GM21786 (cell line): Measurements from ENCODE around the gene MAP7D3.
A peak's percentile ranks its signal among the peaks of the same experiment; 100 is the strongest.
"Not testable (repeated sequence)": the region's sequence is repeated elsewhere in the genome, so short reads cannot be mapped to it uniquely, and the experiment has no call there.

Experiments
- ATAC-seq: cut with Tn5 transposase; IDR thresholded peaks from one replicate; pipeline ENCODE4 v1.9.1; 2021; ENCODE audit not compliant: unreplicated experiment

Gene MAP7D3, protein sequence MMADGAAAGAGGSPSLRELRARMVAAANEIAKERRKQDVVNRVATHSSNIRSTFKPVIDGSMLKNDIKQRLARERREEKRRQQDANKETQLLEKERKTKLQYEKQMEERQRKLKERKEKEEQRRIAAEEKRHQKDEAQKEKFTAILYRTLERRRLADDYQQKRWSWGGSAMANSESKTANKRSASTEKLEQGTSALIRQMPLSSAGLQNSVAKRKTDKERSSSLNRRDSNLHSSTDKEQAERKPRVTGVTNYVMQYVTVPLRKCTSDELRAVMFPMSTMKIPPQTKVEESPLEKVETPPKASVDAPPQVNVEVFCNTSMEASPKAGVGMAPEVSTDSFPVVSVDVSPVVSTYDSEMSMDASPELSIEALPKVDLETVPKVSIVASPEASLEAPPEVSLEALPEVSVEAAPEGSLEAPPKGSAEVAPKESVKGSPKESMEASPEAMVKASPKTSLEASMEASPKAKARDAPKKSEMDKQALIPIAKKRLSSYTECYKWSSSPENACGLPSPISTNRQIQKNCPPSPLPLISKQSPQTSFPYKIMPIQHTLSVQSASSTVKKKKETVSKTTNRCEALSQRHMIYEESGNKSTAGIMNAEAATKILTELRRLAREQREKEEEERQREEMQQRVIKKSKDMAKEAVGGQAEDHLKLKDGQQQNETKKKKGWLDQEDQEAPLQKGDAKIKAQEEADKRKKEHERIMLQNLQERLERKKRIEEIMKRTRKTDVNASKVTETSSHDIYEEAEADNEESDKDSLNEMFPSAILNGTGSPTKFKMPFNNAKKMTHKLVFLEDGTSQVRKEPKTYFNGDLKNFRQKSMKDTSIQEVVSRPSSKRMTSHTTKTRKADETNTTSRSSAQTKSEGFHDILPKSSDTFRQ

DNA sequence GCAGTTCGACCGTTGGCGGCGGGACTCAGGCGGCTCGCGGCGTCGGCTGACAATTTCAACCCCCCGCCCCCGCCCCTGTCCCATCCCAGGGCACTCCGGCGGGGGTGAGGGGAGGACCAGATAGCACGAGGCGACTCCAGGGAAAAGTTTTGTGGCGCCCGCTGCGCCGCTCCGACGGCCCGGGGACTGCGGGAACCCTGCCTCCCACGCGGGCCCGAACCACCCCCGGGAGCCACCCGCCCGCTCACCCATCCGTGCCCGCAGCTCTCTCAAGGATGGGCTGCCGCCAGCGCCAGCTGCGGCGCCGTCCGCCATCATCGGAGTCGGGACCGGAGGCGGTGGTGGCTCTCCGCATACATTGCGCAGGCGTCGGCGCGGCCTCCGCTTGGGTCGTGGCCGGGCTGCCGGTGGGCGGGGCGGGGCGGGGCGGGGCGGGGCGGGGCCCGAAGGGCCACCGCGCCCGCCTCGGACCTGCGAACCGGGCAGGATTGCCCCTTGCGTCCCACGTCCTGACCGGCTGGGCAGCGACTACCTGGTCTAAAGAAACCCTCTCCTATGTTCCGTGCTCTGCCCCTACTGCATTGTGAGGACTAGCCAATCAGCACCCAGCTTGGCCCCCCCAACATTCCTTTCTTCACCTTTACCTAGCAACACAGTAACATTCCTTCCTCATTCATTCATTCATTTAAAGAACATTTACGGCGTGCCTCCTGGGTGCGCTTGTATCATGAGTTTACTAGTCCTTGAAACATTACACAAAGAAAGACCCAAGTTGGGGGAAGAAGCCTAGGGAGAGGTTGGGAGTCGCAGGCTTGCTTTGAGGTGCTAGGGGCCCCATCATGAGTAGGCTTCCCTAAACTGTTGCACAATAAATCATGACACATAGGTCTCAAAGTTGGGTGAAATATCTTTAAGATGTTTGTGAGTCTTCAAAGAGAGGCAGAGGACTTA is at the start of gene MAP7D3:
TSS of gene MAP7D3 (minus strand) at position 360 of the 951 bp plus-strand sequence. CDS start at position 318, 42 bp downstream.
- peak; percentile 83 for ATAC-seq

DNA sequence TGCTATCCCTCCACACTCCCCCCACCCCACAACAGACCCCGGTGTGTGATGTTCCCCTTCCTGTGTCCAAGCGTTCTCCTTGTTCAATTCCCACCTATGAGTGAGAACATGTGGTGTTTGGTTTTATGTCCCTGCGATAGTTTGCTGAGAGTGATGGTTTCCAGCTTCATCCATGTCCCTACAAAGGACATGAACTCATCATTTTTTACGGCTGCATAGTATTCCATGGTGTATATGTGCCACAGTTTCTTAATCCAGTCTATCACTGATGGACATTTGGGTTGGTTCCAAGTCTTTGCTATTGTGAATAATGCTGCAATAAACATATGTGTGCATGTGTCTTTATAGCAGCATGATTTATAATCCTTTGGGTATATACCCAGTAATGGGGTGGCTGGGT is 49.5 kb upstream of the MAP7D3 start, which contains the start of gene ADGRG4:
TSS of gene ADGRG4 (plus strand) at position 243 of the 400 bp plus-strand sequence. CDS start 7,815 bp downstream, outside the sequence.
- not testable (repeated sequence) for ATAC-seq

DNA sequence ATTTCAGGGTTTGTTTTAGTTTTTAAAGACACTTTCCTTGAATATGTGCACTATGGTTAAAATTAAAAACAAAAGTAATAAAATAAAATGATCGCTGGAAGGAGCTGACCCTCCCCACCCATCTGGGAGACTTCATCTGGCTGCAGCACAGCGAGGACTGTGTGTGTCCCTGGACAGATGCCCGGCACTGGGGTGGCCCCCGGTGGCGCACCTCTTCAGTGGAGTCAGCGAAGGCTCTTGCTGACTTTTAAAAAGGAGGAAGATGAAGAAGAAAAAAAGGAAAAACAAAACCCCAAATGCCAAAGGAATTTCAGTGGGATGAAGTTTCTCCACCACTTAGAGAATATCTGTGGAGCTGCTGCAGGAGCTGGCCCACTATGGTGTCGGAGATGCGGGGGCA is 44.2 kb upstream of the MAP7D3 start:
- no peak for ATAC-seq

- no peak for ATAC-seq
Measured at GRCh38 chrX:136292656-136293055, 41.5 kb upstream of the MAP7D3 start.

DNA sequence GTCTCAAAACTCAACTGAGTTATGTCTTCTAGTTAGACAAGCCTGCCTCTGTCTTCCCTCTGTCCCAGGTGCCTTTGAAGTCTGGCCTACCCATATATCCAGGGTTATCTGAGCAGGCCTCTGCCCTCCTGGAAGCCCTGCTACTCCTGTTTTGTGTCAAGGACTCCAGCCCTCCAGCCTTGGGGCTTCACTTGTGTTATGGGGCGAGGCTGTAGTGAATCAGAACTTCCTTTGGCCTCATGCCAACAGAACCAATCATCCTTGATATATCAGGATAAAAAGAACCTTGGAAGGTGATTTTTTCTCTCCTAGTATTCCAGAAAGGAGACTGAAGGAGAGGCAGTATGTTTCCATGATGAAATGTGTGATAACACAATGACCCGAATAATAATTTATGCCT is 40.6 kb upstream of the MAP7D3 start:
- ATAC-seq: no peak

DNA sequence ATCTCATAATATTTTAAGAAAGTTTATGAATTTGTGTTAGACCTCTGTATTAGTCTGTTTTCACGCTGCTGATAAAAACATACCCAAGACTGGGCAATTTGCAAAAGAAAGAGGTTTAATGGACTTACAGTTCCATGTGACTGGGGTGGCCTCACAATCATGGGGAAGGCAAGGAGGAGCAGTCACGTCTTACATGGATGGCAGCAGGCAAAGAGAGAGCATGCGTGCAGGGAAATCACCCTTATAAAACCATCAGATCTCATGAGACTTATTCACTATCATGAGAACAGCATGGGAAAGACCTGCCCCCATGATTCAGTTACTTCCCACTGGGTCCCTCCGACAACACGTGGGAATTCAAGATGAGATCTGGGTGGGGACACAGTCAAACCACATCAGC is 35.2 kb upstream of the MAP7D3 start:
- ATAC-seq: not testable (repeated sequence)

GRCh38 chrX:136275553-136275952 is 24.4 kb upstream of the MAP7D3 start:
- no peak for ATAC-seq

DNA sequence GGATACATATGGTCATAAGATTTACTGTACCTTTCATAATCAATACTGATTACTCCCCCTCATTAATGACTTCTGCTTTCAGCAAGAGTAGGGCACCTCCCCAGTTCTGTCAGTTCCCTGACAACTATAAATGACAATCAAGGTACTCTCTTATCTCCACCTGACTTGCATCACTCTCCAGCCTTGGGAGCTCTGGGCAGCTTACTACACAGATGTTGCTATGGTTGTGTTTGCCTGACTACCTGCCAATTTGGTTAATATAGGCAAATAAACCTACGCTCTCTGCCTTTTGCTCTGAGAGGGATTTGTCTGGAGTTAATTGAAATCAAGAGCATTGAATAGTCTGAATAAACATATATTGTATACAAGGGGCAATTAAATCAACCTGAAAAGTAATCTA is 22.8 kb upstream of the MAP7D3 start:
- ATAC-seq: no peak

DNA sequence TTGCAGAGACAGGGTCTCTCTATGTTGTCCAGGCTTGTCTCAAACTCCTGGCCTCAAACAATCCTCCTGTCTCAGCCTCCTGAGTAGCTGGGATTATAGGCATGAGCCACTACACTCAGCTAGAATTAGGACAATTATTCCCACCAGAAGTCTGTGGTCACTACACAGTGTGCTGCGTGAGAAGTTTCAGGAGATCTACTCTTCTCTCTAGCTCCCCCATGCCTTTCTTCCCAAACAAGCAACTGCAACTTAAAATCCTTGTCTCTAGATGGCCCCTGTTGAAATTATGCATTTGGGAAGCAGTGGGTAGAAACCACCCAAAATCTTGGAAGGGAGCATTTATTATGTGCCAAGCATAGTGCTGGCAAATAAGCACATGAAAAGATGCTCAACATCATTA is 21.1 kb upstream of the MAP7D3 start:
- no peak for ATAC-seq

DNA sequence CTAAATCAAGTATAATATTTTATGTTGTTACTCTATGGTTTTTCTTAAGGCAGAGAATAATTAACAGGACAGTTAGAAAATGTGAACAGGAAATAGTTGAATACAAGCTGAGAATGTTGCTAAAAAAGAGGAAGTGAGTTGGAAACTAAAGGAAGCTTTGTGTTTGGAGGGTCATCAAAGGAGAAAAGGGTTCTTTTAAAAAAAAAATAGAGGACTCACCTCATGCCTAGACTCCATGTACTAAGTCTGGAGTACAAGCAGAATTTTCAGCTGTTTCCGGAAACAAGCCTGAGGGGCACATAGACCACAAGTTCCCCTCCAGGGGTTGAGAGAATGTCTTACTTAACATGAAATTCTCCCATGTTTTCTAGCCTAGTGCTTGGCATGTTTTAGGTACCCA is 20.1 kb upstream of the MAP7D3 start:
- peak; percentile 52 for ATAC-seq

DNA sequence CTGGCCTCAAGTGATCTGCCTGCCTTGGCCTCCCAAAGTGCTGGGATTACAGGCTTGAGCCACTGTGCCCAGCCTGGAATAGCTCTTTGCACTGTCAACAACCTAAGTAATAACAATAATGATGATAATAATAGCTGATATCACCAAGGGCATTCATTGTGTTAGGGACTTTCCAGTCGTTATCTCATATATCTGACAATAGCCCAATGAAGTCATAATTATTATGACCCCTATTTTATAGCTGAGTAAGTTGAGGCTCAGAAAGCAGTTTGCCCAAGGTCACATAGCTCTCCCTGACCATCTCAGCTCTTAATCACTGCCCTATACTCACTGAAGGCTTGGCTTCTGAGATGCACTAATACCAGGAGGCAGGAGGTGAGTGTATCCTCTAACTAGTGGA is 18.7 kb upstream of the MAP7D3 start:
- no peak for ATAC-seq

DNA sequence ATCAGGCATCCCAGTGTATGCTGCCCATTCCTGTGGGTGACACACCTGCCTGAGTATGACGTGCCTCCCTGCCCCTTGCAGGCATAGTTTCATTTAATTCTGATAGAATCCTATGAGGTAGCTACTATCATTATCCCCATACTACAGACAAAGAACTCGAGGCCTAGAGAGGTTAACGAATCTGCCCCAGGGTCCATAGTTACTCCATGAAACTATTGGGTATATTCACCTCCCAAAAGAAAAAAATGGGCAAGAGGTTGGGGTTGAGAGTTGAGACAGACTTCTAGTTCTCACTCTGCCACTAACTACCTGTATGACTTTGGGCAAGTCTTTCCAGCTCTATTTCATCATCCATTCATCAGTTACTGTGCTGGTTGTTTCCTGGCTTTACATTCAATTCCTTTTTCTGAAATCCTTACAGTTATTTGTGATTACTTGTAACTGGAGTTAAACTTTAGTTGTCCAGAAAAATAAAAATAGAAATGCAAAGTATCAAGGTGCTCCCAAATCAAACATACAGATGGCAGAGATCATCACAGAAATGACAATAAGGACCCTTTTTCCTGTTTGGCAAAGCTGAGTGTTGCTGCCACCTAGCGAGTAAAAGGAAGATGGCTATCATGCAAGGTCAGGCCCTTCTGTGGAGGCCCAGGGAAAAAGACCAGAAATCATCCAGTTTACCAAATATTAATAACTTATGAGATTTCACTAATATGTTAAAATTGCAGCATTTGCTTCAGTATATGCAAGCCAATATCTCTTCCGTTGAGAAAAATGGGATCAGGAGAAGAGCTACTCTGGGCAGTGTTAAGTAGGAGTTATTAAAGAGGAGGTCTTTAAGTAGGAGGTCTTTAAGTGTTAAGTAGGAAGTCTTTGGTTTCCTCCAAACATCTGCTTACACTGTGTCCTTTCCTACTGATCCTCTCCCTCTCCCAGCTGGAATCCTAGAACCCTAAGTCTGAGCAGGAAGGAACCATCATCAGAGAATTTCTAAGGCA is 17.1 kb upstream of the MAP7D3 start:
- ATAC-seq: peak; percentile 73

- no peak for ATAC-seq
Measured at GRCh38 chrX:136266828-136267227, 15.6 kb upstream of the MAP7D3 start.

DNA sequence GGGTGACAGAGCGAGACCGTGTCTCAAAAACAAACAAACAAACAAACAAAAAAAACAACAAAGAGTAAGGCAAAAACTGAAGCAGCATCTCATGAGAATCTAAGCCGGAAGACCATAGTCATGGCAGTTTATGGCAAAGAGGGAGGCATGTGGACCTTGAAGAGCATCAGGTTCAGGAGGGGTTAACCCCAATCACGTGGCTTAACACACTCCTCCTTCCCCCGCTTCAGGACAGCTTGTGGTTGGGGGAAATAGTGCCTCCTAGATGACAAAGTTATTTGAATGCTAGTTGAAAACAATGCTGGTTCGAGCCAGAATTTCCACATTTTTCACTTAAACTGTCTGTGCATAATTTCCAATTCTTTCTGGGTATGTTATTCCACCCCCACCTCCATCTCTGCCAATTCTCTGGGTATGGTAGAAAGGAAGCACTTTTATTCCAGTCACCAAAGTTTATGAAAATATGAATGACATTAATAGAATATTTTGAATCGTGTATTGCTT is 11.7 kb upstream of the MAP7D3 start:
- no peak for ATAC-seq

GRCh38 chrX:136262243-136262642 is 11.0 kb upstream of the MAP7D3 start:
- ATAC-seq: no peak

- no peak for ATAC-seq
Measured at GRCh38 chrX:136261321-136261720, 10.1 kb upstream of the MAP7D3 start.

DNA sequence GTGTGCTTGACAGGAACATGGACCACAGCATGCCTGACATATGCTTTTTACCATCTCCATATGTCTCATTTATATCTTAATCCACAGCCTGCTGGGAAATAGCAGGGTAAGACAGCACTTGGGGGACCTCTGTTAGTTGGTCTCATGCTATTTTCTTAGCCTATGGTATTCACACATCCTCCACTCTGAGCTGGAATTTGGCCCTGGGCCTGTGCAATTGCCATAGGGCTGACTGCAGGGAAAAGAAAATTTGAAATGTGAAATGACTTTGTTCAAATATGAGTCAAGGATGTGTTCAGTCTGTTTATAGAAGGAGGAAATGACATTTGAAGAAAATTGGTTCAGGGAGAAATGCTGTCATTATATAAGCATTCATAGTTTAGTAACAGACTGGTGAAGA is 9.6 kb upstream of the MAP7D3 start:
- ATAC-seq: no peak

DNA sequence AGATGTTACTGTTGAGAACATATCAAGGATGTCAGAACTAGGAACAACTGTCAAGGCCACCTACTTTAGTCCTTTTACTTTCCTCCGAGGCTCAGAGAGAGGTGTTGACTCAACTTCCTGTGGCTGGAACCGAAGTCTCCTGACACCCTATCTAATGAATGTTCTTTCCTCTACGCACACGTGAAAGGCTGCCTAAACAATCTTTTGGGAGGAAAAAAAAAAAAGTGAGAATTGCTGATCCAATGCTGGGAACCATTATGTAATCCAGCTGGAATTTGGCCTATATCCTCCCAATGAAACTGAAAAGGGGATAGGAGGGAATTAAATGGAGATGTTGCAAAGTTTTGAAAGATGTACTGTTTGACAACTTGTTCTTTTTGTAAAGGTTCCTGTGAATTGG is 8.3 kb upstream of the MAP7D3 start:
- no peak for ATAC-seq

- ATAC-seq: no peak
Measured at GRCh38 chrX:136258951-136259350, 7.8 kb upstream of the MAP7D3 start.
